Astrocyte (in vitro differentiated cells and primary cell): Measurements from ENCODE around the gene CAMK2D. TPM values are rescaled to one million over a fixed set of nuclear protein-coding genes. Genes with fewer than 3 reads are reported as not detected.
A peak's percentile ranks its signal among the peaks of the same experiment; 100 is the strongest.

Source experiments
- DNase-seq: peaks from one replicate; pipeline ENCODE4 v3.0.0-alpha.2; 2010; ENCODE audit warnings: low read depth
- FAIRE-seq: peaks from 2 replicates; lab custom pipeline; 2011; peaks lifted over from hg19 to GRCh38; lab: Jason Lieb, UNC
- H2AFZ ChIP-seq: 2 replicates; pipeline ENCODE4 v1.6.0; 2012; ENCODE audit warnings: low read depth, low read length, inconsistent platforms
- H3K27ac ChIP-seq: 2 replicates; pipeline ENCODE4 v1.5.1; 2011; ENCODE audit warnings: low read depth, low read length, inconsistent platforms
- H3K27me3 ChIP-seq: 2 replicates; pipeline ENCODE4 v1.6.0; 2011; ENCODE audit warnings: low read length, inconsistent platforms; ENCODE audit not compliant: insufficient read depth
- H3K36me3 ChIP-seq: 2 replicates; pipeline ENCODE4 v1.5.1; 2011; ENCODE audit warnings: low read length, inconsistent platforms; ENCODE audit not compliant: insufficient read depth
- H3K4me1 ChIP-seq: 2 replicates; pipeline ENCODE4 v1.5.1; 2011; ENCODE audit warnings: low read length, inconsistent platforms; ENCODE audit not compliant: insufficient read depth
- H3K4me2 ChIP-seq: 2 replicates; pipeline ENCODE4 v1.6.0; 2012; ENCODE audit warnings: low read length, inconsistent platforms
- H3K4me3 ChIP-seq: 2 replicates; pipeline ENCODE4 v1.5.1; 2011; ENCODE audit warnings: low read depth, mild to moderate bottlenecking, low read length, inconsistent platforms; ENCODE audit not compliant: insufficient read depth
- H3K79me2 ChIP-seq: 2 replicates; pipeline ENCODE4 v1.6.0; 2012; ENCODE audit warnings: mild to moderate bottlenecking, low read length, inconsistent platforms; ENCODE audit not compliant: insufficient read depth
- H3K9ac ChIP-seq: 2 replicates; pipeline ENCODE4 v1.6.0; 2012; ENCODE audit warnings: mild to moderate bottlenecking, low read length, inconsistent platforms
- H3K9me3 ChIP-seq: 2 replicates; pipeline ENCODE4 v1.5.1; 2012; ENCODE audit warnings: low read depth, mild to moderate bottlenecking, low read length, inconsistent platforms; ENCODE audit not compliant: insufficient read depth
- H4K20me1 ChIP-seq: 2 replicates; pipeline ENCODE4 v1.6.0; 2012; ENCODE audit warnings: low read length, inconsistent platforms; ENCODE audit not compliant: insufficient read depth
- H3K27ac Mint-ChIP-seq: one replicate; pipeline ENCODE4 v1.8.0; 2021; ENCODE audit warnings: mild to moderate bottlenecking, mixed read lengths; ENCODE audit not compliant: unreplicated experiment
- H3K27me3 Mint-ChIP-seq: one replicate; pipeline ENCODE4 v1.8.0; 2021; ENCODE audit warnings: low read depth, mixed read lengths; ENCODE audit not compliant: unreplicated experiment
- H3K36me3 Mint-ChIP-seq: one replicate; pipeline ENCODE4 v1.8.0; 2021; ENCODE audit warnings: low read depth, mixed read lengths; ENCODE audit not compliant: unreplicated experiment
- H3K4me1 Mint-ChIP-seq: one replicate; pipeline ENCODE4 v1.8.0; 2021; ENCODE audit warnings: low read depth, mixed read lengths; ENCODE audit not compliant: unreplicated experiment
- H3K4me3 Mint-ChIP-seq: one replicate; pipeline ENCODE4 v1.8.0; 2021; ENCODE audit warnings: mild to moderate bottlenecking, moderate library complexity, mixed read lengths; ENCODE audit not compliant: unreplicated experiment
- H3K9me3 Mint-ChIP-seq: one replicate; pipeline ENCODE4 v1.8.0; 2021; ENCODE audit warnings: mild to moderate bottlenecking, mixed read lengths; ENCODE audit not compliant: unreplicated experiment
- CTCF ChIP-seq: IDR thresholded peaks from 2 replicates; pipeline ENCODE4 v1.5.1; 2011; ENCODE audit warnings: low read depth, mild to moderate bottlenecking, inconsistent platforms, low read length, moderate library complexity; ENCODE audit not compliant: insufficient read depth
- EZH2 ChIP-seq: IDR thresholded peaks from 2 replicates; pipeline ENCODE4 v1.6.1; 2012; ENCODE audit warnings: mild to moderate bottlenecking, low read length, inconsistent platforms; ENCODE audit not compliant: insufficient read depth
- total RNA-seq: library from RNA; stranded (reverse); gene quantifications from 2 replicates; pipeline ENCODE4 v1.2.1, GENCODE V29; 2021

CAMK2D gene
- total RNA-seq, 1 donor from 2014 or later = 80.8 TPM

- H3K27ac ChIP-seq = no peak overlapping the region
- no peaks in the 10 kb centered on the region for H3K27me3 ChIP-seq
- TF ChIP-seq EZH2 = no peak
- no peak for TF ChIP-seq CTCF
- H3K4me1 ChIP-seq = peaks cover 7% of the 10 kb centered on the region
- H3K9ac ChIP-seq = no peak overlapping the region
- peaks cover 1% of the 10 kb centered on the region for H3K9me3 Mint-ChIP-seq
- H3K4me2 ChIP-seq = no peak overlapping the region
- no peaks in the 10 kb centered on the region for H4K20me1 ChIP-seq
- H3K79me2 ChIP-seq = no peaks in the 10 kb centered on the region
- no peak for FAIRE-seq
- H3K36me3 ChIP-seq = peaks cover 10% of the 10 kb centered on the region
- no peaks in the 10 kb centered on the region for H3K9me3 ChIP-seq
- no peak overlapping the region for H2AFZ ChIP-seq
- H3K27ac Mint-ChIP-seq = no peak overlapping the region
- H3K27me3 Mint-ChIP-seq = no peaks in the 10 kb centered on the region
- H3K4me1 Mint-ChIP-seq = peaks cover 8% of the 10 kb centered on the region
- peaks cover 26% of the 10 kb centered on the region for H3K36me3 Mint-ChIP-seq
- no peak overlapping the region for H3K4me3 ChIP-seq
- no peak for DNase-seq
- H3K4me3 Mint-ChIP-seq = no peak overlapping the region
Observed at GRCh38 chr4:113500424-113500823, 261.1 kb downstream of the CAMK2D start.

GRCh38 chr4:113499696-113500095 lies 261.8 kb downstream of the CAMK2D start:
- peaks cover 3% of the 10 kb centered on the region for H3K9me3 Mint-ChIP-seq
- H2AFZ ChIP-seq = no peak overlapping the region
- peak overlapping the region; percentile 85 for H3K27ac Mint-ChIP-seq
- H4K20me1 ChIP-seq = no peaks in the 10 kb centered on the region
- FAIRE-seq = peak; percentile 79
- H3K9ac ChIP-seq = no peak overlapping the region
- peaks cover 10% of the 10 kb centered on the region for H3K36me3 ChIP-seq
- peaks cover 7% of the 10 kb centered on the region for H3K4me1 ChIP-seq
- no peaks in the 10 kb centered on the region for H3K27me3 ChIP-seq
- no peak overlapping the region for H3K27ac ChIP-seq
- peak; percentile 89 for DNase-seq
- H3K27me3 Mint-ChIP-seq = no peaks in the 10 kb centered on the region
- no peak overlapping the region for H3K4me2 ChIP-seq
- TF ChIP-seq EZH2 = no peak
- no peak for TF ChIP-seq CTCF
- H3K79me2 ChIP-seq = no peaks in the 10 kb centered on the region
- no peak overlapping the region for H3K4me3 Mint-ChIP-seq
- peaks cover 27% of the 10 kb centered on the region for H3K36me3 Mint-ChIP-seq
- no peaks in the 10 kb centered on the region for H3K9me3 ChIP-seq
- H3K4me3 ChIP-seq = no peak overlapping the region
- H3K4me1 Mint-ChIP-seq = peaks cover 8% of the 10 kb centered on the region

DNA sequence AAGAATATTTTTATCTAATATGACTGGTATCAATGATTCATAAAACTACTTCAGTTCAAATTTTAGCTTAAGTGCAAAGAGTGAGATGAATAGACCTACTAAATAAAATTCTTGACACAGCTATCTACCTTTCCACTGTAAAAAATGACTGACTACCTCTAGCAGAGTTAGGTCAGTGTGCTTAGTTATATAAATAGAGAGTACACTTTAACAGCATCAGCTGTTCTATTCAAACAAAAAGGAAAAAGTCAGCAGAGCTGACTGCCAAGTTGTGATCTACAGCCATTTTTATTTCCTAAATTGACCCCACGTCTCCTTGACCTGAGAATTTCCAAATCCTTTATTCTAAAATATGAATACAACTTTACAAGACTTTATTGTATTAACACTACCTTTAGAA lies 262.4 kb downstream of the CAMK2D start:
- Histone ChIP-seq H4K20me1 (no peaks in the 10 kb centered on the region), H3K9ac (no peak overlapping the region), H3K79me2 (no peaks in the 10 kb centered on the region), H3K36me3 (peaks cover 10% of the 10 kb centered on the region), H2AFZ (no peak overlapping the region), H3K27ac (no peak overlapping the region), H3K4me3 (no peak overlapping the region), H3K4me1 (peaks cover 7% of the 10 kb centered on the region), H3K27me3 (no peaks in the 10 kb centered on the region), H3K4me2 (no peak overlapping the region), H3K9me3 (no peaks in the 10 kb centered on the region)
- FAIRE-seq (no peak), DNase-seq (no peak)
- Mint-ChIP-seq H3K4me3 (no peak overlapping the region), H3K4me1 (peaks cover 8% of the 10 kb centered on the region), H3K27ac (peak overlapping the region; percentile 85), H3K9me3 (peaks cover 3% of the 10 kb centered on the region), H3K27me3 (no peaks in the 10 kb centered on the region), H3K36me3 (peaks cover 28% of the 10 kb centered on the region)
- TF ChIP-seq EZH2 (no peak), CTCF (no peak)
